ENCODE data around the gene AGK.

AGK gene

DNA sequence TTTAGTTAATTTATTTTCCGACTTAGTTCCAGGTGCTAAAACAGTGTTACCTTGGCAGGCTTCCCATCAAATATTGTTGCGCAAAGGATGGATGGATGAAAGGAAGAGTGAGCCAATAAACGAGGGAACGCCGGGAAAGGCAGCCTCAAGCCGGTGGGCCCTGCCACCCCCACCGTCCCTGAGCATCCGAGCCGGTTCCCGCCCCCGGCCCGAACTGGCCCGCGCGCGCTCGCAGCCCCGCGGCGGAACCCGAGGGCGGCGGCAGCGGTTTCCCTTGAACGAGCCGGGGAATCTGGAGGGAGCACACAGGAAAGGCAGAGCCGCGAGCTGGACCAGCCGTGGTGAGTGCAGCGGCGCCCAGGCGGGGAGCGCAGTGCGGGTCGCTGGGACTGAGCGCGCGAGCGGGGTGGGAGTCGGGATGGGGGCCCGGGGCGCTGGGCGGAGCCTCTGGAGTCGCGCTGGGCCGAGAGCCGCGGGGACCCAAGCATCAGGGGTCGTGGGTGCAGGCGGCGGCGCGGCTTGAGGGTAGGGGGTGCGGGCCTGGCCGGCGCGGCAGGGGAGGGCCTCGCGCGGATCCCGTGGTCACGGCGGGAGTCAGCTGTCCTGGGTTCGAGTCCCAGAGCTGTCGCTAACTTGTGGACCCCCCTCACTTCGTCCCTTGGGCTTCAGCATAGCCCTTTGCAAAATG, at the start of gene AGK:
AGK (plus strand) TSS at position 317 of the 688 bp plus-strand sequence. CDS start 4,057 bp downstream, outside the sequence.
- peak; percentile 94 for DNase-seq

DNA sequence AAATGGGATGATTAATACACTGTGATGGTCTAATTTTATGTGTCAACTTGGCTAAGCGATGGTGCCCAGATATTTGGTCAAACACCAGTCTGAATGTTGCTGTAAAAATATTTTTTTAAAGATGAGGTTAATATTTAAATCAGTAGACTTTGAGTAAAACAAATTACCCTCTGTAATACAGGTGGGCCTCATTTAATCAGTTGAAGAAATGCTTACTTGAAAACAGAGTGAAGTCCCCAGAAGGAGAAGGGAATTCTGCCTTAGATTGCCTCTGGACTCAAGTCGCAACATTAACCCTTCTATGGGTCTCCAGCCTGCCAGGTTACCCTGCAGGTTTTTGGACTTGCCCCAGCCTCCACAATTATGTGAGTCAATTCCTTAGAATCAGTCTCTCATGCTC, 49.8 kb upstream of the AGK start:
- DNase-seq = no peak

DNA sequence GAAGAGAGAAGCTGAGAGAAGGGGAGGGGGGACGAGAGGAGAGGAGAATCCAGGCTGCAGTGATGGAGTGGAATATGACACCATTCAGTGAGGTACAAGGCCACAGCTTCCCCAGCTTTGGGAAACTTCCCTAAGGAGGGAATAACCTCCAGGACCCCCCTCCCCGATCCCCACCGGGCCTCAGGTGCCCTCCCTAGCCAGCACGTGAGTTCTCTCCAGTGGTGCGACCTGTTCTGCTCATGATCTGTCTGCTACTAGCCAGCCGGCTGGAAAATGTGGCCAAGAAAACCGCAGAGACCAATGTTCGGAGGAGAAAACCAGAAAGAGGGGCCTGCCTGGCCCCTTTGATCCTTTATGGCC, 39.9 kb upstream of the AGK start:
- peak; percentile 59 for DNase-seq

DNA sequence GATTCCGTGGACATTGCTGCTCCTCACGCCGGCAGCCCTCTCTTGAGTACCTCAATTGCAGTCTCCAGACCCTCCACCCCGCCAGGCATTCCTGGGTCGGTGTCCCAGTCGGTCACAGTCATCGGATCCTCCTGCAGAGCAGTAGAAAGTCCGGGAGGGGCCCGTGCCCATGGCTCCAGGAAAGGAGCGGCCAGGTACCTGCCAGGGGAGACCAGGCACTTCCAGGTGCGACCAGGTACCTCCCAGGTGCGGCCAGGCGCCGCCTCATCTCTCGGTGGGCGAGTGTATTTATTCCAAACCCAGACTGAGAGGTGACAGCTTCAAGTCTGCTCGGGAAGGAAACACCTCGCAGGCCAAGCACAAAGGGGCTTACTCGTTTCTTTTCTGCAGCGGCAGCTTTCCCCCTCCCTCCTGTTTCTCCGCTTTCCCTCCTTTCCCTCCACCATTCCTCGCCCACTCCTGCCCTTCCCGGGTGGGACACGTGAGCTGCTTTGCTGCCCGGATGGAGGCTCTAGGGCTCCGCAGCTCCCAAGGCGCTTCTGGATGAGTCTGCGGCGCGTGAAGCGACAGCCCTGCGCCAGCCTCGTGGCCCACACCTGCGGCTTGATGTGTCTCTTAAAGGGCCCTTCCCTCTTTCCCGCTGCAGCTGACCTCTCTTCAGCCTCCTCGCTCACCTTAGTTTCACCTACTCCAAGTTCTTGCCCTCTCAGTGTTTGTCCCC, 39.4 kb upstream of the AGK start:
- DNase-seq = peak; percentile 55

DNA sequence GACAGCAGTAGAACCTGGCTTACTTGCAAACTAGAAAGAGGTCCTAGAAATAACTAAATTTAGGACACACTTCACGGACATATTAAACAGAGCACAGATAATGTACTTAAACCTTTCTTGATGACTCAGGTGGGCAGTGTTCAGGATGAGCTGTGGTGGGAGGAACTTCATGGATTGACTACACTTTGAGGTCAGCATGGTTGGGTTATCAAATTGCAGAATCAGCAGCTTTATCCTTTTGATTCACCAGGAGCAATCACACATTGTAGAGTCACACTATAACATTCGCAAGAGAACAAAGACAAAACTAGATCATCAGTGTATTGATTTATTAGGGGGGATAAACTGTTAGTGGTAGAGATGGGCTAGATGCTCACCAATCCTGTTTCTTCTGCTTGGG, 38.6 kb upstream of the AGK start:
- DNase-seq = no peak

GRCh38 chr7:141513720-141514119, 37.5 kb upstream of the AGK start:
- DNase-seq = no peak

- no peak for DNase-seq
Observed at GRCh38 chr7:141515941-141516340, 35.3 kb upstream of the AGK start.

DNA sequence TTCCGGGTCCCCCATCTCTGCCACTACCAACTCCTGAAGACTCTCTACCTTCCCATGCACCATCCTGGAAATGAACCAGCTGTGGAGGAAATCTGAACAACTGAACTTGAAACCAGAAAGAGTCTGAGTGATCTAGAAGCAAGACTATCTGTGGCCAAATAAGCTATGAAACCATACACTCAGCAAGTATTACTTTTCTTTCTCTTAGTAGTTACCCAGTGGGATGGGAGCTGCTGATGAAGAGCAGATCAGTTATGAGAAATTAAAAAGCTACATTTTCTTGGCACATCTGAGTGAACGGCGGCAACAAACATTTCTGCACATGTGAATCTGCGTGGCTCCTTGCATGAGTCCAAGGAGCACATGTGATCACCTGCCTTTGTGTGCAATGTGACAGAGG, 31.6 kb upstream of the AGK start:
- no peak for DNase-seq

- no peak for DNase-seq
Observed at GRCh38 chr7:141522657-141523342, 28.4 kb upstream of the AGK start.

GRCh38 chr7:141525973-141526514, 25.2 kb upstream of the AGK start:
- no peak for DNase-seq

DNA sequence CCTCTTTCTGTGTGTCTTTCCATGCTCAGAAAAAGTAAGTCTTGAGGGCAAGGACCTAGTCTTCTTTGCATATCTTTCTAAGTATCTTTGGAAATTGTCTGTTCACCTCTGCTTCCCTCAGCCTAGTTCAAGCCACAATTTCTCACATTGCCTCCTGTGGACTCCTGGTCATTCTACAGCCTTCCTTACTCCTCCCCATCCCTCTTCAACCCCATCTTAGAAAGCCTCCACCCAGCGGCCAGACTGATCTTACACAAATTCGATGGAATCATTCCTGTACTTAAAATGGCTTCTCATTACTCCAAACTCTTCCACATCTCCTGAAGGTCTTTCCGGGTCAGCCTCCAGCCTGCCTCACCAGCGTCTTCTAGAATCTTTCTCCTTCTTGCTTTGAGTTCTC, 24.1 kb upstream of the AGK start:
- no peak for DNase-seq

DNA sequence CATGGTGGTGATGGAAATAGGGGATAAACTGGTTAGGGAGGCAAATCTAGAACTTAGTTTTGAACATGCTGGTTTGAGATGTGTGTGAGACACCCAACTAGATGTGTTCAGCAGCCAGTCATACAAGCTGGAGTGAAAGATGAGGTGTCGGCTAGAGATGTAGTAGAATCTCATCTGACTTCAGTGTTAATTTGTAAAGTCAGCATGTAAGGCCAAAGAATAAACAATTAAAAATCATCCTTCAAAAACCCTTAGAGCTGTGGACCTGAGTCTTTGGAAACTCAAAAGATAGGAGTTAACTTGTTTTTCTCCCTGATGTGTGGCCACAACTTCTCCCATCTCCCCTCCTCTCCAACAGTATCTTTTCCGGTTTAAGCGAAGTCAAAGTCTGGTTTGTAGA, 22.8 kb upstream of the AGK start:
- DNase-seq = no peak

GRCh38 chr7:141533149-141533949, 17.9 kb upstream of the AGK start:
- peak; percentile 79 for DNase-seq

DNA sequence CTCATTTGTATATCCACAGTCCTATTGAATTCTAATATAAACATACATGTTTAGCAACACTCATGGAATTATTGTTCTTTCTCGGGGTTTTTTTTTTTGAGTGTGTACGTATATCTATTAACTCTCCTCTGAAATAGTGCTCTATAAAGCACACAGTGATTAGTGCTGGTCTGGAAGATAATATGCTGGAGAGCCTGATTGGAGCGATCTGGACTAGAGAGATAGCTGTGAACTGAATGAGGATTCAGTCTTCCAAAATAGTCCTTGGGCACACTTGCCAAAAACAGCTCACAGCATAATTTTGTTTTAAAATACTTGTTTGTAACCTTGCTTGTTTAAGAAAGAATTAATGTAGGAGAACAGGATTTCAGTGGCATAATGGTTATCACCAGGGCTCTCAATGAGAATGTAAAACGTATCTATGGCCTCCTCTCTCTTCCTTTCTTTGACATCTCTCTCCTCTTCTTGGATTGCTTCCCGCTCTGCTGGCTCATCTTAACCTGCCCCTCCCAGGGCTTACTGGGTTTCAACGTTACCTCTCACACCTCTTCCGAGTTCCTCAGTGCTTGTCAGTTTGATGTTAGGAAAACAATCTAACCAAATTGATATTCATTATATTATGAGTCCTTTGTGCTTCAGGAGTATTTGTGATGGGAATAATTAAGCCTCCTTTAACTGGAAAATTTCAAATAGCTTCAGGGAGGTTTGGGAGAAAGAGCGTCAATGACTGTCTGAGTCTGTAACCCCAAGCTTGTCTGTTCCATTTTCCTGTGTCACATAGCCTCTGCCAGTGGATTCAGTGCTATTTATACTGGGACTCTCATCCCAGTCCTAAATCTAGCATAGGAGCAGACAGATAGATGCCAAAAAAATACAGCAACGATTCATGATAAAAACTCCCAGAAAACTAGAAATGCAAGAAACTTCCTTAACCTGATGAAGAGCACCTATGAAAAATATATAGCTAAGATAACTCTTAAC, 16.2 kb upstream of the AGK start:
- DNase-seq = no peak

DNA sequence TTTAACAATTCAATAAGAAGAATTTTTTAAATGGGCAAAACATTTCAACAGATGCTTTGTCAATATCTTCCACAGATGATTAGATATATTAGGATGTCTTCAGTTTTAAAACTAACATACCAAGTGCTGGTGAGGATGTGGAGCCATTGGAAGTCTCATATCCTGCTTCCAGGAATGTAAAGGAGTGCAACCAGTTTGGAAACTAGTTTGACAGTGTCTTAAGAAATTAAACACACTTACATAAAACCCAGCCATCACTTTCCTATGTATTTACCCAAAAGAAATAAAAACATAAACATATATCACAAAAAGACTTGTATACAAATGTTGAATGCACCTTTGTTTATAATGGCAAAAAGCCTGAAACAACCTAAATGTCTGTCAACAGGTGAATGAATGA, 13.3 kb upstream of the AGK start:
- DNase-seq = no peak

GRCh38 chr7:141541375-141541774, 9.8 kb upstream of the AGK start:
- no peak for DNase-seq

DNA sequence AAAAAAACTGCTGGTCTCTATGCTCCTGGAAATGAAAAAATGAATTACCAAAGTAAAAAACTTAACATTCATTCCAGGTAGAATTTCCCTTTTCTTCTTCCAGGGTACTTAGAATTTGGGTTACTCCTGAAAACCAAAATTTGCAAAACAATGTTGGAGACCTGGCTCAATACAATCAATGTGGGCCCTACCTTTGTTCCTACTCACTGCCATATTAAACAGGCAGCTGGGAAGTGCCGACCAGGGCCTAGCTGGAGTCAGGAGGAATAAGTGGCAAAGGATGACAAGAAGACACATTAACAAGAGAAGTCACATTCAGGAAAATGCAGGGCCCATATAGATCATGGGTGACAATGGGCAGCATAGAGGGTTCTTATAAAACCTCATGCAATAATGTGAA, 6.4 kb upstream of the AGK start:
- DNase-seq = no peak

DNA sequence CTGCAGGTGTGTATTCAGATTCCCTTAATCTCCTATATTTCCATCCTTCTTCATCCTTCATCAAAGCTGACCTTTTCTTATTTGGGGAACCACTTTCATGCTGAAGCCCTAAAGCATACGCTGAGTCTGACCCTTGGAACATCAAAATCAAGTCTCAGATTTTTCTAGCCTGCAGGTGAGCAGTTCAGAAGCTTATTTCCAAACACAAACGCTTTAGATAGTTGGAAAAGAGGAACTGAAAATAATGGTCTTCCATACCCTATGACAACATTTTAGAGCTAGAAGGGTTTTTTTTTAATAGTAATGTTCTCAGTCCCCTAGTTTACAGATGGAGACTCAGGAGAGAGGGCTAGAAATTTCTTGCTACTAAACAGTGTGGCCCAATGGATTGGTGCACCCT, 1.6 kb upstream of the AGK start:
- no peak for DNase-seq

GRCh38 chr7:141550386-141551093, 670 bp upstream of the AGK start:
- DNase-seq = no peak

- DNase-seq = no peak
Observed at GRCh38 chr7:141551782-141552181, 572 bp downstream of the AGK start.

GRCh38 chr7:141557360-141557759, 6.2 kb downstream of the AGK start:
- no peak for DNase-seq

Measured in activated CD8-positive, alpha-beta memory T cell treated with anti-CD3 and anti-CD28 coated beads for 24 hours (primary cell).